GM12874 (cell line): ENCODE measurements around the gene FXYD4.

Source experiments
- CTCF ChIP-seq: IDR thresholded peaks from 2 replicates; pipeline ENCODE4 v1.5.1; 2011; ENCODE audit warnings: low read depth, mild to moderate bottlenecking, control low read depth, low read length, moderate library complexity; ENCODE audit not compliant: insufficient read depth

FXYD4 gene

GRCh38 chr10:43371418-43371817 lies at the start of gene FXYD4:
Gene FXYD4, plus strand, starts transcription at chr10:43371636. Its CDS starts 2,111 bp downstream, at chr10:43373747.
- no peak for TF ChIP-seq CTCF

DNA sequence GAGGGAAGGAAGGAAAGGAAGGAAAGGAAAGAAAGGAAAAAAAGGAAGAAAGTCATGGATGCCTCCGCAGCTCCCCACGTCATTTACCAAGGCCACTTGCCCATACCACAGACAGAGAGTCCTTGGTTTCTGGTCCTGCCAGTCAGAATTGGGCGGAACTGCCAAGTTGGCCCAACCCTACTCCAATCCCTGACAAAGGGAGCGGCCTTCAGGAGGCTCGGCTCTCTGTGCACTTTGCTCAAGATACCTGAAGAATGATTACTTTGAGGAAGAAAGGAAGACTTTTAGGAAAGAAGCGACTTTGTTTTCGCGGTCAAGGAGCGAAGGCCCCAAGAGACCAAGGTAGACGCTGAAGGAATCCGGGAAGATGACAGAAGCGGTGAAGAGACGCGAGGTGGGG lies 49.1 kb upstream of the FXYD4 start:
- TF ChIP-seq CTCF: no peak

DNA sequence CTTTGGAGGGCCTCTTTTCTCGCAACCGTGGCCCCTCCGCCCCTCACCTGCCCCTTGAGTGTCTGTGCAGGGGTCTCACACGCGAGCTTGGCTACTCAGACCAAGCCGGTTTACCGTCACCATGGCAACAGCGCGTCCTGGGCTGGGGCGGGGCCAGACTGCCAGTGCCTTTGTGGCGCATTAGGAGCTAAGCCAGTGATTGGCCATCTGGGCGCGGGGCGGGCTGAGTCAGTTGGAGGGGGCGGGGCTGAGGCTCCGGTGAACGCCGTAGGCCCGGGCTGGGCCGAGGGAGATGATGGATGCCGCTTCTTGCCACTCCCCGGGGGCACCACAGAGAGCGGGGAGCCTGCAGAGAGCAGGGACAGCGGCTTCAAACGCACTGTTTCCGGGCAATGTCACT lies 48.7 kb upstream of the FXYD4 start:
- no peak for TF ChIP-seq CTCF

DNA sequence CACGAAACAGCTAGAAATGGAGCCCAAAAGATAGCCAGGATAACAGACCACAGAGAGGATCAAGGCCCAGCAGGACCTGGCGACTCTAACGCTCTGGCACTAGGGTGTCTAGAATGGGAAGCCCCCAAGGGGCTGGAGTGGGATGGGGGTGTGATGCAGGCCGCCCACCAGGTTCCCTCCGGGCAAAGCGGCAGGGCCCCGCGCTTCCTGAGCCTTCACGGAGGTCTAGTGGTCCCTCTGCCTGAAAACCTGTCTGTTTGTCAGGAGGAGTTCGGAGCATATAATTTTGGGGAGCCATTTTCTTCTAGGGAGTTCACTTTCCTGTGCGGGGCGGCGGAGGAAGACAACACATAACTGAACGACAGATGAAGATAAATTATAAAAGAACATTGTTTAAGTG lies 48.2 kb upstream of the FXYD4 start:
- TF ChIP-seq CTCF: no peak

DNA sequence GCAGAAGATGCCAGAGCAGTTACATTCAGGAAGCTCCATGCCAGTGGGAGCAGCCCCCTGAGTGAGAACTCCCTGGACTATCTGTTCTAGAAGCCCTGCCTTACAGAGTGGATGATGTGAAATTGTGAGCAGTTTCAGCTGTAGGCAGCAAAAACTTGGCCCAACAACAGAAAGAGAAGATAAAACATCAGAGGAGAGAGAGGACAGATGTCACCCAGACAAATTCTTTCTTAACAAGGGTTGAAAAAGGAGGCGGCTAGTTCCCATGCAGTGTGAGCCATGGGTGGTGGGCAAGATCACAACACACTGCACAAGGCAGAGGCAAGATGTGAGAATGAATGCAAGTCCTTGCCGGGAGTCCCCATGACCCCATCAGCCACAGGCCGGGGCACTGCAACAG lies 46.6 kb upstream of the FXYD4 start:
- TF ChIP-seq CTCF: no peak

DNA sequence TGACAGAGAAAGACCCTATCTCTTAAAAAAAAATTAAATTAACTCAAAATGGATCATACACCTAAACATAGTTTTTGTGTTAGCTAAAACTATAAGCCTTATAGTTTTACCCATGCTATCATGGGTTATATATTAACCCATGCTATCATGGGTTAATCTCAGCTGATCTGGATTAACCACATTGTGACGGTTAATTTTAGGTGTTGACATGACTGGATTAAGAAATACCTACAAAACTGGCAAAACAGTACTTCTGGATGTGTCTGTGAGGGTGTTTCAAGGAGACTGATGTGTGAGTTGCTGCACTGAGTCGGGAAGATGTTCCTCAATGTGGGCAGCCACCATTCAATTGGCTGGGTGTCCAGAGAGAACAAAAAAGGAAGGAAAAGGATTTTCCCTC lies 44.3 kb upstream of the FXYD4 start:
- no peak for TF ChIP-seq CTCF

- no peak for TF ChIP-seq CTCF
These were observed 43.5 kb upstream of the FXYD4 start for GRCh38 chr10:43327986-43328385.

DNA sequence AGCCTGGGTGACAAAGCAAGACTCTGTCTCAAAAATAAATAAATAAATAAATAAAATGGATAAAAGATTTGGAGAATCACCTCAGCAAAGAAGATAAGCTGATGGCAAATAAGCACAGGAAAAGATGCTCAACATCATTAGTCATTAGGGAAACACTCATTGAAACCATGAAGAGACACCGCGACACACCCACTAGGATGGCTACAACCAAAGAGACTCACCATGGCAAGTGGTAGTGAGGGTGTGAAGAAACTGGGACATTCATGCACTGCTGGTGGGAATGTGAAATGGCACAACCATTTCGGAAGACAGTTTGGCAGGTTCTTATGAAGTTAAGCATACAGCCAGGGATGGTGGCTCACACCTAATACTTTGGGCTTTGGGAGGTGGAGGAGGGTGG lies 37.8 kb upstream of the FXYD4 start:
- no peak for TF ChIP-seq CTCF
